ENCODE measurements around the gene DUSP23.

The DUSP23 gene

DNA sequence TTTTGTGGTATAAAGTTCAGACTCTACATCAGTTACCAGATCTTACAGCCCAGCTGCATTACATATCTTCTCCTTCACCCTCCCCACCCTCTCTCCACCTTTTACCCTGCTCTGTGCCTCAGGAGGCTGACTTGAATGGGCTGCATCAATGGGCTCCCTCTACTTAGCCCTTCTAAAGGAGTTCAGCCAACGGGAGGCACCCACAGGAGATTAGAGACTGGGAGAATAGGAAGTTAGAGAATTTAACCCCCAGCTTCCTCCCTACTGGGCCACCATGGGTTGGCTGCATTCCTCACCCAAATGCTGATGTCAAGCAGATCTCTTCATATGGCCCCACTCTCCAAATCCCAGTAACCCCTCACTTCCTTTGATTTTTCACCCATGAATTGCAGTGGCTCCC lies 17.1 kb upstream of the DUSP23 start:
- Histone ChIP-seq H3K9me2 (replicated peaks; ENCODE audit: insufficient read depth, low read length) (no peaks in the 10 kb centered on the region), H4K20me1 (ENCODE audit: low read depth, low read length) (no peaks in the 10 kb centered on the region), H3K9ac (ENCODE audit: low read length) (no peak overlapping the region), H3K9me3 (ENCODE audit: insufficient read depth, low read length) (no peaks in the 10 kb centered on the region), H3K36me3 (ENCODE audit: low read length) (no peaks in the 10 kb centered on the region), H3K79me2 (ENCODE audit: insufficient read depth, low read length) (no peaks in the 10 kb centered on the region), H3F3A (ENCODE audit: insufficient read depth) (no peaks in the 10 kb centered on the region), H3K4me3 (ENCODE audit: insufficient read depth, low read length, poor library complexity, severe bottlenecking) (no peak overlapping the region), H2AFZ (ENCODE audit: low read depth, low read length, severe bottlenecking) (no peak overlapping the region), H3K27ac (ENCODE audit: low read depth, low read length) (no peak overlapping the region), H3K27me3 (ENCODE audit: low read length) (no peaks in the 10 kb centered on the region), H3K4me2 (ENCODE audit: low read depth, low read length, poor library complexity, severe bottlenecking) (no peak overlapping the region)
- TF ChIP-seq, protein P1, sequence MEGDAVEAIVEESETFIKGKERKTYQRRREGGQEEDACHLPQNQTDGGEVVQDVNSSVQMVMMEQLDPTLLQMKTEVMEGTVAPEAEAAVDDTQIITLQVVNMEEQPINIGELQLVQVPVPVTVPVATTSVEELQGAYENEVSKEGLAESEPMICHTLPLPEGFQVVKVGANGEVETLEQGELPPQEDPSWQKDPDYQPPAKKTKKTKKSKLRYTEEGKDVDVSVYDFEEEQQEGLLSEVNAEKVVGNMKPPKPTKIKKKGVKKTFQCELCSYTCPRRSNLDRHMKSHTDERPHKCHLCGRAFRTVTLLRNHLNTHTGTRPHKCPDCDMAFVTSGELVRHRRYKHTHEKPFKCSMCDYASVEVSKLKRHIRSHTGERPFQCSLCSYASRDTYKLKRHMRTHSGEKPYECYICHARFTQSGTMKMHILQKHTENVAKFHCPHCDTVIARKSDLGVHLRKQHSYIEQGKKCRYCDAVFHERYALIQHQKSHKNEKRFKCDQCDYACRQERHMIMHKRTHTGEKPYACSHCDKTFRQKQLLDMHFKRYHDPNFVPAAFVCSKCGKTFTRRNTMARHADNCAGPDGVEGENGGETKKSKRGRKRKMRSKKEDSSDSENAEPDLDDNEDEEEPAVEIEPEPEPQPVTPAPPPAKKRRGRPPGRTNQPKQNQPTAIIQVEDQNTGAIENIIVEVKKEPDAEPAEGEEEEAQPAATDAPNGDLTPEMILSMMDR (IDR thresholded peaks at IDR 0.05; ENCODE audit: insufficient read depth, low read length, poor library complexity, severe bottlenecking): no peak
- no peak for TF ChIP-seq EZH2phosphoT487 (conservative IDR thresholded peaks at IDR 0.05; ENCODE audit: low read length)

DNA sequence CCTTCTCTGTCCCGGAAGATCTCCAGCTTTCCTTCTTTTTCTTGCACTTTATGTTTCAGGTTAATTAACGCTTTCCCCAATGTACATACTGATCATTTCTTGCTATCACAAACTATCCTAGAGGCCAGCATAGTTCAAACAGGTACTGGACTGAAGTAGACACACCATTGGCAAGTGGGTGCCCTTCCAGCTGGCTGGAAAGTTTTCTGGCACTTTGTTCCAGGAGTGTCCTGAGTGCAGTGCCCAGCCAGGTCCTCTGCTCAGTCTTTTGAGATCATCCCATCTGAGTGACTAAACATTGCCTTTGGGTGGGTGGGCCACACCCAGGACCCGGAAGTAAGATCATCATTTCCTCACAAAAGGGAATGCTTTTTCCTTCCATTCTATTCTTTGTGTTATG lies 15.0 kb upstream of the DUSP23 start:
- Histone ChIP-seq H3F3A (ENCODE audit: insufficient read depth) (no peaks in the 10 kb centered on the region), H3K36me3 (ENCODE audit: low read length) (no peaks in the 10 kb centered on the region), H4K20me1 (ENCODE audit: low read depth, low read length) (no peaks in the 10 kb centered on the region), H3K4me2 (ENCODE audit: low read depth, low read length, poor library complexity, severe bottlenecking) (no peak overlapping the region), H3K27ac (ENCODE audit: low read depth, low read length) (no peak overlapping the region), H3K4me3 (ENCODE audit: insufficient read depth, low read length, poor library complexity, severe bottlenecking) (no peak overlapping the region), H3K9ac (ENCODE audit: low read length) (no peak overlapping the region), H3K9me2 (replicated peaks; ENCODE audit: insufficient read depth, low read length) (no peaks in the 10 kb centered on the region), H2AFZ (ENCODE audit: low read depth, low read length, severe bottlenecking) (no peak overlapping the region), H3K79me2 (ENCODE audit: insufficient read depth, low read length) (no peaks in the 10 kb centered on the region), H3K9me3 (ENCODE audit: insufficient read depth, low read length) (no peaks in the 10 kb centered on the region), H3K27me3 (ENCODE audit: low read length) (no peaks in the 10 kb centered on the region)
- no peak for TF ChIP-seq EZH2phosphoT487 (conservative IDR thresholded peaks at IDR 0.05; ENCODE audit: low read length)
- TF ChIP-seq, protein P1 (IDR thresholded peaks at IDR 0.05; ENCODE audit: insufficient read depth, low read length, poor library complexity, severe bottlenecking): no peak

DNA sequence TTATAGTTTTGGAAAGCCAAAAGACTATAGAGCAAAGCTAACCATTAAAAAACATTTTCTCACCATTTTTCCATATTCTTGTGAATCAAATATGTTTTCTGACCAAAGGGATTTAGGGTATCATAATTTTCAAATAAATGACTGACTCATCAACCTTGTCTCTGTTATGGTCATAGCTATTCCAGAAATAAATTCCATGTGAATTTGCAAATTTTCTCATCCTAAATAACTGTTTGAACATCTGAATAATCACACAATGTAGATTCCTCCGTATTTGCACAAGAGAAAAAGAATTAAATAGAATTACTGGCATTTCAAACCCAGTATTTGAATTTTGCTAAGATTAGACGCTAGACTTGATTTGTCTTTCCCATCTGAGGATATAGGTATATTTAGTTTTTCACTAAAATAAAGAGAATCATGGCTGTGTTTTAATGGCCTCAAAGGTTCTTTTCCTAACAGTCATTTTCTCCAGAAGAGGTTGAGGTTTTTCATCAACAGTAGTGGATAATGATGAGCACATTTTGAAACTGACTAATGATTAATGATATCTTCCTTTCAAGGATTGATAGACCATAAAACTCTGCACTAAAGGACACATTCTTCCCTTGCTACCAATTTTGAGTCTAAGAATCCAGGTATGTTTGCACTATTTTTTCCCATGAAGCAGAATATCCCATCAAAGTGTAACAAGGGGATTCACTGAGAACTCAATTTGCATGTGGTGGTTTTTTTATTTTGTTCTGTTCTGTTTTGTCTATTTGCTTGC lies 9.5 kb upstream of the DUSP23 start:
- TF ChIP-seq EZH2phosphoT487 (conservative IDR thresholded peaks at IDR 0.05; ENCODE audit: low read length): no peak
- TF ChIP-seq, protein P1 (IDR thresholded peaks at IDR 0.05; ENCODE audit: insufficient read depth, low read length, poor library complexity, severe bottlenecking): no peak
- H3K4me3 ChIP-seq (ENCODE audit: insufficient read depth, low read length, poor library complexity, severe bottlenecking): no peak overlapping the region
- H3K9ac ChIP-seq (ENCODE audit: low read length): no peak overlapping the region
- no peak overlapping the region for H3K27ac ChIP-seq (ENCODE audit: low read depth, low read length)
- H3K79me2 ChIP-seq (ENCODE audit: insufficient read depth, low read length): no peaks in the 10 kb centered on the region
- no peaks in the 10 kb centered on the region for H3K9me3 ChIP-seq (ENCODE audit: insufficient read depth, low read length)
- H3K27me3 ChIP-seq (ENCODE audit: low read length): no peaks in the 10 kb centered on the region
- H3K36me3 ChIP-seq (ENCODE audit: low read length): no peaks in the 10 kb centered on the region
- H2AFZ ChIP-seq (ENCODE audit: low read depth, low read length, severe bottlenecking): no peak overlapping the region
- H3K4me2 ChIP-seq (ENCODE audit: low read depth, low read length, poor library complexity, severe bottlenecking): no peak overlapping the region
- no peaks in the 10 kb centered on the region for H3K9me2 ChIP-seq (replicated peaks; ENCODE audit: insufficient read depth, low read length)
- H3F3A ChIP-seq (ENCODE audit: insufficient read depth): no peaks in the 10 kb centered on the region
- no peaks in the 10 kb centered on the region for H4K20me1 ChIP-seq (ENCODE audit: low read depth, low read length)
